ENCODE measurements around the gene RACK1.
"Not testable (repeated sequence)": the region's sequence is repeated elsewhere in the genome, so short reads cannot be mapped to it uniquely, and the experiment has no call there.

GRCh38 chr5:181210148-181210547, 33.6 kb downstream of the RACK1 start:
- not testable (repeated sequence) for TF ChIP-seq CTCF (IDR thresholded peaks at IDR 0.05; ENCODE audit: insufficient read depth, low read length, poor library complexity, severe bottlenecking); EZH2phosphoT487 (conservative IDR thresholded peaks at IDR 0.05; ENCODE audit: low read length)
